Measurements from ENCODE around the gene VAC14. TPM values are rescaled to one million over a fixed set of nuclear protein-coding genes. Genes with fewer than 3 reads are reported as not detected.

VAC14 gene
- total RNA-seq, 2 donors from 2014 or later, result 33.6 to 50.9 TPM

Other genes with a start within 250 kb of the VAC14 start
- 1 to 10 TPM in 1 of 2 donors, not detected in 1; 1.2 TPM for gene IL34, start 154.6 kb downstream of the VAC14 start, total RNA-seq
- 1 to 10 TPM in 1 of 2 donors, under 1 TPM in 1; 0.70 to 1.5 TPM for gene MTSS2, start 115.1 kb downstream of the VAC14 start, total RNA-seq

Measured in natural killer cell treated with Interleukin-12 subunit alpha and Interleukin-12 subunit beta and Interleukin-15 and Interleukin-18, amount 100 ng/mL, for 72 hours (primary cell).